ENCODE measurements around the gene NFIA. TPM values are rescaled to one million over a fixed set of nuclear protein-coding genes. Genes with fewer than 3 reads are reported as not detected.
A peak's percentile ranks its signal among the peaks of the same experiment; 100 is the strongest.

Gene NFIA
- total and polyA plus RNA-seq, 2 donors (not counting 1 experiment from before 2014, with no cell fraction given): 5.4 to 11.0 TPM

- no peak for TF ChIP-seq EZH2 (IDR thresholded peaks at IDR 0.05; ENCODE audit: low read length, missing control alignments)
- TF ChIP-seq, protein P1, sequence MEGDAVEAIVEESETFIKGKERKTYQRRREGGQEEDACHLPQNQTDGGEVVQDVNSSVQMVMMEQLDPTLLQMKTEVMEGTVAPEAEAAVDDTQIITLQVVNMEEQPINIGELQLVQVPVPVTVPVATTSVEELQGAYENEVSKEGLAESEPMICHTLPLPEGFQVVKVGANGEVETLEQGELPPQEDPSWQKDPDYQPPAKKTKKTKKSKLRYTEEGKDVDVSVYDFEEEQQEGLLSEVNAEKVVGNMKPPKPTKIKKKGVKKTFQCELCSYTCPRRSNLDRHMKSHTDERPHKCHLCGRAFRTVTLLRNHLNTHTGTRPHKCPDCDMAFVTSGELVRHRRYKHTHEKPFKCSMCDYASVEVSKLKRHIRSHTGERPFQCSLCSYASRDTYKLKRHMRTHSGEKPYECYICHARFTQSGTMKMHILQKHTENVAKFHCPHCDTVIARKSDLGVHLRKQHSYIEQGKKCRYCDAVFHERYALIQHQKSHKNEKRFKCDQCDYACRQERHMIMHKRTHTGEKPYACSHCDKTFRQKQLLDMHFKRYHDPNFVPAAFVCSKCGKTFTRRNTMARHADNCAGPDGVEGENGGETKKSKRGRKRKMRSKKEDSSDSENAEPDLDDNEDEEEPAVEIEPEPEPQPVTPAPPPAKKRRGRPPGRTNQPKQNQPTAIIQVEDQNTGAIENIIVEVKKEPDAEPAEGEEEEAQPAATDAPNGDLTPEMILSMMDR (conservative IDR thresholded peaks at IDR 0.05 in 1 of 2, IDR thresholded peaks at IDR 0.05 in 1 of 2; ENCODE audit: low read depth in 1 of 2, low read length in 2 of 2): no peak
- Histone ChIP-seq H3K4me3 (replicated peaks in 1 of 4; ENCODE audit: control extremely low read depth in 1 of 4, insufficient read depth in 1 of 4, low read depth in 3 of 4, low read length in 4 of 4) (no peak overlapping the region), H3K4me2 (ENCODE audit: extremely low read depth, insufficient read depth, low read length) (no peak overlapping the region), H3K36me3 (ENCODE audit: control insufficient read depth, insufficient read depth, low read length) (no peaks in the 10 kb centered on the region), H2AFZ (ENCODE audit: low read length) (no peak overlapping the region), H3K4me1 (ENCODE audit: control insufficient read depth, extremely low read depth, insufficient read depth, low read length) (no peaks in the 10 kb centered on the region), H3K9ac (ENCODE audit: insufficient read depth, low read length) (no peak overlapping the region), H3K9me3 (ENCODE audit: control insufficient read depth, insufficient read depth, low read depth, low read length) (no peaks in the 10 kb centered on the region), H4K20me1 (ENCODE audit: control insufficient read depth, extremely low read depth, insufficient read depth, low read length) (no peaks in the 10 kb centered on the region), H3K27ac (ENCODE audit: insufficient read depth, low read length) (no peak overlapping the region), H3K27me3 (ENCODE audit: control insufficient read depth, insufficient read depth, low read length) (no peaks in the 10 kb centered on the region), H3K79me2 (ENCODE audit: control insufficient read depth, insufficient read depth, low read length) (no peaks in the 10 kb centered on the region)
- no peak for DNase-seq (ENCODE audit: low read depth in 2 of 2)
Observed at GRCh38 chr1:61117283-61117682, 34.9 kb downstream of the NFIA start.

GRCh38 chr1:61119085-61119484 is 36.7 kb downstream of the NFIA start:
- no peak for TF ChIP-seq EZH2 (IDR thresholded peaks at IDR 0.05; ENCODE audit: low read length, missing control alignments)
- TF ChIP-seq, protein P1 (conservative IDR thresholded peaks at IDR 0.05 in 1 of 2, IDR thresholded peaks at IDR 0.05 in 1 of 2; ENCODE audit: low read depth in 1 of 2, low read length in 2 of 2): no peak
- H3K27me3 ChIP-seq (ENCODE audit: control insufficient read depth, insufficient read depth, low read length): no peaks in the 10 kb centered on the region
- H4K20me1 ChIP-seq (ENCODE audit: control insufficient read depth, extremely low read depth, insufficient read depth, low read length): no peaks in the 10 kb centered on the region
- H3K4me2 ChIP-seq (ENCODE audit: extremely low read depth, insufficient read depth, low read length): no peak overlapping the region
- H3K9me3 ChIP-seq (ENCODE audit: control insufficient read depth, insufficient read depth, low read depth, low read length): no peaks in the 10 kb centered on the region
- DNase-seq (ENCODE audit: low read depth in 2 of 2): no peak
- no peak overlapping the region for H3K27ac ChIP-seq (ENCODE audit: insufficient read depth, low read length)
- no peaks in the 10 kb centered on the region for H3K4me1 ChIP-seq (ENCODE audit: control insufficient read depth, extremely low read depth, insufficient read depth, low read length)
- H3K9ac ChIP-seq (ENCODE audit: insufficient read depth, low read length): no peak overlapping the region
- no peak overlapping the region for H2AFZ ChIP-seq (ENCODE audit: low read length)
- no peaks in the 10 kb centered on the region for H3K36me3 ChIP-seq (ENCODE audit: control insufficient read depth, insufficient read depth, low read length)
- H3K79me2 ChIP-seq (ENCODE audit: control insufficient read depth, insufficient read depth, low read length): no peaks in the 10 kb centered on the region
- no peak overlapping the region for H3K4me3 ChIP-seq (replicated peaks in 1 of 4; ENCODE audit: control extremely low read depth in 1 of 4, insufficient read depth in 1 of 4, low read depth in 3 of 4, low read length in 4 of 4)

GRCh38 chr1:61120246-61120840 is 38.0 kb downstream of the NFIA start:
- no peaks in the 10 kb centered on the region for H3K27me3 ChIP-seq (ENCODE audit: control insufficient read depth, insufficient read depth, low read length)
- H3K4me1 ChIP-seq (ENCODE audit: control insufficient read depth, extremely low read depth, insufficient read depth, low read length): no peaks in the 10 kb centered on the region
- peak overlapping the region; percentile 21 to 33 (median 28) for H3K4me3 ChIP-seq (replicated peaks in 1 of 4; ENCODE audit: control extremely low read depth in 1 of 4, insufficient read depth in 1 of 4, low read depth in 3 of 4, low read length in 4 of 4)

More at GRCh38 chr1:61120246-61120840, 38.0 kb downstream of the NFIA start:
- Histone ChIP-seq H3K27ac (ENCODE audit: insufficient read depth, low read length) (no peak overlapping the region), H2AFZ (ENCODE audit: low read length) (peak overlapping the region; percentile 60), H3K9ac (ENCODE audit: insufficient read depth, low read length) (no peak overlapping the region), H3K9me3 (ENCODE audit: control insufficient read depth, insufficient read depth, low read depth, low read length) (no peaks in the 10 kb centered on the region), H3K36me3 (ENCODE audit: control insufficient read depth, insufficient read depth, low read length) (no peaks in the 10 kb centered on the region), H3K79me2 (ENCODE audit: control insufficient read depth, insufficient read depth, low read length) (no peaks in the 10 kb centered on the region), H4K20me1 (ENCODE audit: control insufficient read depth, extremely low read depth, insufficient read depth, low read length) (no peaks in the 10 kb centered on the region), H3K4me2 (ENCODE audit: extremely low read depth, insufficient read depth, low read length) (peak overlapping the region; percentile 87)
- DNase-seq (ENCODE audit: low read depth in 2 of 2): no peak
- TF ChIP-seq, protein P1 (conservative IDR thresholded peaks at IDR 0.05 in 1 of 2, IDR thresholded peaks at IDR 0.05 in 1 of 2; ENCODE audit: low read depth in 1 of 2, low read length in 2 of 2): no peak
- no peak for TF ChIP-seq EZH2 (IDR thresholded peaks at IDR 0.05; ENCODE audit: low read length, missing control alignments)

Data from fibroblast of lung (primary cell).